SIG-M5 treated with dmso at 0.1 percent for 504 hours (cell line): ENCODE measurements around the gene OPTC.
"Not testable (repeated sequence)": the region's sequence is repeated elsewhere in the genome, so short reads cannot be mapped to it uniquely, and the experiment has no call there.

ENCODE experiments used
- DNase-seq: peaks from one replicate; lab custom pipeline; 2025; ENCODE audit not compliant: unreplicated experiment; lab: John Stamatoyannopoulos, UW

Gene OPTC

DNA sequence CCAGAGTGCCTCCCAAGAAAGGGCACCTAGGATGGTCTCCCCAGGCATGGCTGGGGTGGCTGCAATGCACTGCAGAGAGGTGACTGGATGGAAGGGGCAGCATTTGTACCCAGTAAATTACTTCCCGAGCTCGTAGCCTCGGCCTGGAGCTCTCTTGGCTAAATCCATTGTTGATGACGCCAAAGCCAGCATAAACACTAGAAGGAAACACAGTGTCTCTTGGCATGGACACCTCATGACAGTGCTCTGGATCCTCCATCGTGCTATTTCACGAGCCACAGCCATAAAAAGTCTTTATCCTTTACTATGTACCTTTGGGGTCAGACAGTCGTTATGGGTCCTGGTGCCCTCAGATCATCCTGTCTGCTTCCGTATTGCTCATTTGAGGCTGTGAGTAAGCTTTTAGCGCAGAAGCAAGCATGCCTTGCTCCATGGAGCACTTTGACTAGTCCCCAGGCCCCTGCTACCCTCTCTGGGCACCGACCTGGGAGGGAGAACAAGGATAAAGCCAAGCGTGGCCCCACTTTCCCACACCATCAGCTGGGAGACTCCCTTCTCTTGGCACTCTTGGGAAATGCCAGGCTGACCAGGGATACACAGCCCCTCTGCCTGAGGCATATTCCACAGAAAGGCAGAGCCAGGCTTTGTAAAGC is 28.7 kb upstream of the OPTC start:
- DNase-seq = no peak

- no peak for DNase-seq
Measured at GRCh38 chr1:203465948-203466347, 28.0 kb upstream of the OPTC start.

- not testable (repeated sequence) for DNase-seq
Measured at GRCh38 chr1:203466906-203467549, 26.9 kb upstream of the OPTC start.

DNA sequence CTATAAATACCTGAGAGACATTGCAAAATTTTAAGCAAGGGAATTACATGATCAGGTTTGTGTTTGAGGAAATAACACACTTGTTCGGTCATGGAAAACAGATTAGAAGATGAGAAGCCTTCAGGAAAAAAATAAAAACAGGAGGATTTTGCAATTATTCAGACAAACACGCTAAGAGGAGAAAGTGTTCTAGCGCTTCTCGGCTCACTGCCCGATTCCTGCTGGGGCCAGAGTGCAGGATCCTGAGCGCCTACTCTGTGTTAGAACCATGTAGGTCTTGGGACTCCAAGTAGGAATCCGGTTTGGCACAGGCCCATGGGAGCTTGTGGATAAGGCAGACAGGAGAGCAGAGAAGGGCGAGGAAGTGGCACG is 26.4 kb upstream of the OPTC start:
- no peak for DNase-seq

GRCh38 chr1:203468326-203468725 is 25.6 kb upstream of the OPTC start:
- no peak for DNase-seq

GRCh38 chr1:203470240-203470639 is 23.7 kb upstream of the OPTC start:
- no peak for DNase-seq

GRCh38 chr1:203471841-203472240 is 22.1 kb upstream of the OPTC start:
- no peak for DNase-seq

GRCh38 chr1:203473281-203473680 is 20.7 kb upstream of the OPTC start:
- DNase-seq = no peak

- DNase-seq = no peak
Measured at GRCh38 chr1:203473781-203474305, 20.1 kb upstream of the OPTC start.

GRCh38 chr1:203475012-203475981 is 18.7 kb upstream of the OPTC start, which contains the start of gene PRELP:
TSS of gene PRELP (plus strand) at chr1:203475806. CDS start at chr1:203483185, 7,379 bp downstream.
- no peak for DNase-seq

DNA sequence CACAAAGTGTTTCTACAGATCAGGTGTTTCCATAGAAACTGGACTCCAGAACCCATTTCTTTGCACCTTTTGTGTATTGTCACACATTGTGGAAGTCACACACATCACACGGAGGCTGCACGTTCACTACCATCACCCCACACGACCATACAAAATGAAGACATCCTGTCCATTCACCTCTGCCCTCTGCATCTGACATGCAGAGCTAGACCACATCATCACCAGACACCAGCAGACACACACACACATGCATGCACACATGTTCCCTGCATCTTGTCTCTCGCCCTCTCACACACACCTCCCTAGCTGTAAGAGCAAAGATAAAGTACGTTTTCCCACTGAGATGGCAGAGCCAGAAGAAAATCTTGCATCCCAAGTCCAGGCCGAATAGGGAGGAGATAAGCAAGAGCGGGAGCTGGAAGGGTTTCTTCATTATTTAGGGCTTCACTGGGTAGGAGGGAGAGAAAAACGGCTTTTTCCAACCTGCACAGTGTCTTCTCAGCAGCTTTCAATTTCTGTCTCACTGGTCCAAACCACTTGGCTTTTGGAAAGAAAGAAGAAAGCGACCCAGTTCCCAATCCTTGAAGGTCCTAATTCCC is 17.6 kb upstream of the OPTC start:
- no peak for DNase-seq

- DNase-seq = no peak
Measured at GRCh38 chr1:203477748-203478147, 16.2 kb upstream of the OPTC start.

- no peak for DNase-seq
Measured at GRCh38 chr1:203478231-203478630, 15.7 kb upstream of the OPTC start.

- DNase-seq = no peak
Measured at GRCh38 chr1:203478986-203479385, 15.0 kb upstream of the OPTC start.

GRCh38 chr1:203479646-203480045 is 14.3 kb upstream of the OPTC start:
- no peak for DNase-seq

- peak; percentile 14 for DNase-seq
Measured at GRCh38 chr1:203480084-203480483, 13.9 kb upstream of the OPTC start.

- DNase-seq = peak; percentile 35
Measured at GRCh38 chr1:203480525-203481084, 13.3 kb upstream of the OPTC start.

DNA sequence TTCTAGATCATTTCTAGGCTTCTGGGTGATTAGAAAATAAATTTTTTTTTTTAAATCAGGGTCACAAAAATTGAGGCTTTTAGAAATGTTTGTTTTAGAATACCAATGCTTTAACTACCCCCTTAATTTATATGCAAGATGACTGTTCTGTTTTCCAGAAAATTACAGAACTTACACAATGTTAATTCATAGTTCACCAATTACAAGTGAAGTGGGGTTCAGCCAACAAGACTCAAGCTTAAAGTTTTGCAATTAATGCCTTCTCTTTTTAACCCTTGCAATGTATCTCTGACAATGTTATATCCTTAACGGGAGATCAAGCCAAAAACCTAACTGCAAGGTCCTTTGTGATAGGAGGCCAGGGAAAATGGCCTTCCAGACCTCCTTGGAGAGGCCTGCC is 12.8 kb upstream of the OPTC start:
- DNase-seq = no peak

- no peak for DNase-seq
Measured at GRCh38 chr1:203486618-203487370, 7.2 kb upstream of the OPTC start.

DNA sequence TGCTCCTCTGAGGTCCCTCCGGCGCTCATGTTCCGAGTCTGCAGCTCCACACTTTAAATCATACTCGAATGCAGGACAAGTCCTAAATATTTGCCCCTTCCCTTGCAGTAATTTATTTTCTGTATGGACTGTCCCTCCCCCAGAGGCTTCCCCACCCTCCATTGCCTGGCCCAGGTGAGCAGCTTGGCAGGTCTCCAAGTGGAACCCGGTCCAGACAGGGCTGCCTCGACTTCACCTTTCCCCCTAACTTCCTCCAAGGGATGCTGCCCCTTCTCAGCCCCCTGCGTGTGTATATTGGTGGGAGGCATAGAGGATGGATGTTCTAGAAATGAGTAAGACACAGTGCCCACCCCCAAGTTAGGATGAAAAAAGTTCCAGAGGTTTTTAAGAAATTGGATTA is 5.4 kb upstream of the OPTC start:
- no peak for DNase-seq
